WTC11 (cell line): ENCODE results near the gene MRPS22. TPM values are rescaled to one million over a fixed set of nuclear protein-coding genes. Genes with fewer than 3 reads are reported as not detected.

ENCODE experiments used
- ATAC-seq: fragments of 200-7000 bp; cut with Tn5 transposase; 2 replicates; pipeline ENCODE4 v1.10.0; 2021; ENCODE audit warnings: mild to moderate bottlenecking, moderate library complexity
- CTCF ChIA-PET: fragments of 300-600 bp; sonication (Branson Sonifier 250); formaldehyde crosslinking; loops from one replicate; lab custom pipeline; 2021; ENCODE audit warnings: antibody characterized with exemption; lab: Charles Lee
- POLR2A ChIA-PET: fragments of 350-600 bp; sonication (Branson Sonifier 250); formaldehyde crosslinking; loops from one replicate; lab custom pipeline; 2021; ENCODE audit warnings: antibody characterized with exemption; lab: Charles Lee
- DNase-seq: peaks from one replicate; pipeline ENCODE4 v3.0.0; 2021; ENCODE audit warnings: low spot score
- H3K27ac Mint-ChIP-seq: 2 replicates; pipeline ENCODE4 v1.8.0; 2021; ENCODE audit warnings: mixed read lengths
- H3K27me3 Mint-ChIP-seq: 2 replicates; pipeline ENCODE4 v1.8.0; 2021; ENCODE audit warnings: low read depth, mild to moderate bottlenecking, moderate library complexity, mixed read lengths
- H3K36me3 Mint-ChIP-seq: 2 replicates; pipeline ENCODE4 v1.8.0; 2021; ENCODE audit warnings: mixed read lengths
- H3K4me1 Mint-ChIP-seq: 2 replicates; pipeline ENCODE4 v1.8.0; 2022; ENCODE audit warnings: mixed read lengths
- H3K4me3 Mint-ChIP-seq: 2 replicates; pipeline ENCODE4 v1.8.0; 2021; ENCODE audit warnings: mild to moderate bottlenecking, moderate library complexity, mixed read lengths
- H3K9me3 Mint-ChIP-seq: 2 replicates; pipeline ENCODE4 v1.8.0; 2021; ENCODE audit warnings: mixed read lengths
- AFF4 ChIP-seq: sonication (generic); formaldehyde crosslinking; IDR thresholded peaks from 2 replicates; pipeline ENCODE4 v1.8.1; 2023; ENCODE audit warnings: mild to moderate bottlenecking, missing genetic modification reagents, borderline replicate concordance
- ATF2 ChIP-seq: sonication (generic); formaldehyde crosslinking; IDR thresholded peaks from 2 replicates; pipeline ENCODE4 v1.8.1; 2022; ENCODE audit warnings: low read depth, missing genetic modification reagents, borderline replicate concordance
- CREM ChIP-seq: sonication (generic); formaldehyde crosslinking; IDR thresholded peaks from 2 replicates; pipeline ENCODE4 v1.8.1; 2022; ENCODE audit warnings: mild to moderate bottlenecking, missing genetic modification reagents, moderate library complexity
- ESRRA ChIP-seq: sonication (generic); formaldehyde crosslinking; IDR thresholded peaks from 2 replicates; pipeline ENCODE4 v1.8.1; 2022; ENCODE audit warnings: mild to moderate bottlenecking, missing genetic modification reagents, borderline replicate concordance
- FOXJ3 ChIP-seq: sonication (generic); formaldehyde crosslinking; IDR thresholded peaks from 2 replicates; pipeline ENCODE4 v1.9.0; 2021; ENCODE audit warnings: missing genetic modification reagents, mild to moderate bottlenecking, borderline replicate concordance
- GRHL2 ChIP-seq: fragments of 250-450 bp; sonication (Bioruptor Pico); IDR thresholded peaks from 2 replicates; pipeline ENCODE4 v1.8.0; 2022; ENCODE audit warnings: mild to moderate bottlenecking, moderate library complexity; ENCODE audit not compliant: insufficient replicate concordance, severe bottlenecking
- MLX ChIP-seq: sonication (generic); formaldehyde crosslinking; IDR thresholded peaks from 2 replicates; pipeline ENCODE4 v1.8.1; 2023; ENCODE audit warnings: mild to moderate bottlenecking, missing genetic modification reagents, moderate library complexity
- MYBL2 ChIP-seq: sonication (generic); formaldehyde crosslinking; IDR thresholded peaks from 2 replicates; pipeline ENCODE4 v1.8.1; 2023; ENCODE audit warnings: mild to moderate bottlenecking, moderate library complexity, missing genetic modification reagents
- NFATC4 ChIP-seq: fragments of 250-450 bp; sonication (Bioruptor Pico); IDR thresholded peaks from 2 replicates; pipeline ENCODE4 v1.9.0; 2021; ENCODE audit warnings: mild to moderate bottlenecking
- OVOL2 ChIP-seq: fragments of 250-450 bp; sonication (Bioruptor Pico); IDR thresholded peaks from 2 replicates; pipeline ENCODE4 v1.9.0; 2021; ENCODE audit warnings: mild to moderate bottlenecking, borderline replicate concordance
- RELA ChIP-seq: sonication (generic); formaldehyde crosslinking; IDR thresholded peaks from 2 replicates; pipeline ENCODE4 v1.8.1; 2022; ENCODE audit warnings: missing genetic modification reagents, mild to moderate bottlenecking, borderline replicate concordance
- TEAD1 ChIP-seq: sonication (generic); formaldehyde crosslinking; IDR thresholded peaks from 2 replicates; pipeline ENCODE4 v1.8.0; 2022; ENCODE audit warnings: mild to moderate bottlenecking, missing genetic modification reagents
- ZNF121 ChIP-seq: sonication (generic); formaldehyde crosslinking; IDR thresholded peaks from 2 replicates; pipeline ENCODE4 v1.8.0; 2023; ENCODE audit warnings: missing genetic modification reagents
- ZNF232 ChIP-seq: sonication (generic); formaldehyde crosslinking; IDR thresholded peaks from 2 replicates; pipeline ENCODE4 v1.8.0; 2022; ENCODE audit warnings: mild to moderate bottlenecking, missing genetic modification reagents
- ZNF263 ChIP-seq: sonication (generic); formaldehyde crosslinking; IDR thresholded peaks from 2 replicates; pipeline ENCODE4 v1.8.1; 2022; ENCODE audit warnings: low read depth, mild to moderate bottlenecking, moderate library complexity, missing genetic modification reagents
- total RNA-seq: library from RNA; stranded (reverse); gene quantifications from 3 replicates; pipeline ENCODE4 v1.2.3, GENCODE V29; 2021
- TF ChIP-seq, protein P1 (sequence below): sonication (generic); formaldehyde crosslinking; conservative IDR thresholded peaks from 2 replicates; pipeline ENCODE4 v1.8.1; 2022; ENCODE audit warnings: mild to moderate bottlenecking, missing genetic modification reagents
- TF ChIP-seq, protein P2 (sequence below): sonication (generic); formaldehyde crosslinking; IDR thresholded peaks from 2 replicates; pipeline ENCODE4 v1.8.1; 2022; ENCODE audit warnings: mild to moderate bottlenecking, moderate library complexity, missing genetic modification reagents
- TF ChIP-seq, protein P3 (sequence below): sonication (generic); formaldehyde crosslinking; IDR thresholded peaks from 2 replicates; pipeline ENCODE4 v1.8.1; 2022; ENCODE audit warnings: low read depth, mild to moderate bottlenecking, moderate library complexity, missing genetic modification reagents, borderline replicate concordance
- TF ChIP-seq, protein P4 (sequence below): fragments of 250-450 bp; sonication (Bioruptor Pico); IDR thresholded peaks from 2 replicates; pipeline ENCODE4 v1.9.0; 2021; ENCODE audit warnings: moderate library complexity, mild to moderate bottlenecking, inconsistent platforms, borderline replicate concordance

The MRPS22 gene
- total RNA-seq, 1 experiment from 2014 or later: 44.6 TPM

- Mint-ChIP-seq H3K9me3 (no peaks in the 10 kb centered on the region), H3K27me3 (no peaks in the 10 kb centered on the region; the same call in none of the 2 replicates)
- CTCF ChIA-PET: interaction anchor here (0.7 to 5.6 kb wide), 5 partner anchors 8 to 388 kb away, joined by 3 to 36 read pairs (median 3); no protein-coding TSS in a partner anchor
Measured at GRCh38 chr3:139311557-139311956, 32.3 kb upstream of the MRPS22 start.

More at GRCh38 chr3:139311557-139311956, 32.3 kb upstream of the MRPS22 start:
- Mint-ChIP-seq H3K4me1 (peaks cover 10% of the 10 kb centered on the region; the same call in 1 of the 2 replicates), H3K4me3 (no peak overlapping the region), H3K36me3 (no peaks in the 10 kb centered on the region), H3K27ac (no peak overlapping the region)
- TF ChIP-seq, protein P1, sequence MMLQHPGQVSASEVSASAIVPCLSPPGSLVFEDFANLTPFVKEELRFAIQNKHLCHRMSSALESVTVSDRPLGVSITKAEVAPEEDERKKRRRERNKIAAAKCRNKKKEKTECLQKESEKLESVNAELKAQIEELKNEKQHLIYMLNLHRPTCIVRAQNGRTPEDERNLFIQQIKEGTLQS (CRISPR knock-in tag): no peak
- TF ChIP-seq FOXJ3 (no peak), GRHL2 (CRISPR knock-in tag) (no peak), MLX (no peak), NFATC4 (CRISPR knock-in tag) (no peak), ZNF121 (CRISPR knock-in tag) (no peak), ESRRA (CRISPR knock-in tag) (no peak), CREM (CRISPR knock-in tag) (no peak), RELA (no peak), MYBL2 (CRISPR knock-in tag) (no peak), OVOL2 (CRISPR knock-in tag) (no peak), ATF2 (CRISPR knock-in tag) (no peak), ZNF263 (no peak), TEAD1 (CRISPR knock-in tag) (no peak), ZNF232 (CRISPR knock-in tag) (no peak), AFF4 (CRISPR knock-in tag) (no peak)
- TF ChIP-seq, protein P2, sequence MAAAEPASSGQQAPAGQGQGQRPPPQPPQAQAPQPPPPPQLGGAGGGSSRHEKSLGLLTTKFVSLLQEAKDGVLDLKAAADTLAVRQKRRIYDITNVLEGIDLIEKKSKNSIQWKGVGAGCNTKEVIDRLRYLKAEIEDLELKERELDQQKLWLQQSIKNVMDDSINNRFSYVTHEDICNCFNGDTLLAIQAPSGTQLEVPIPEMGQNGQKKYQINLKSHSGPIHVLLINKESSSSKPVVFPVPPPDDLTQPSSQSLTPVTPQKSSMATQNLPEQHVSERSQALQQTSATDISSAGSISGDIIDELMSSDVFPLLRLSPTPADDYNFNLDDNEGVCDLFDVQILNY (CRISPR knock-in tag): no peak
- TF ChIP-seq, protein P3, sequence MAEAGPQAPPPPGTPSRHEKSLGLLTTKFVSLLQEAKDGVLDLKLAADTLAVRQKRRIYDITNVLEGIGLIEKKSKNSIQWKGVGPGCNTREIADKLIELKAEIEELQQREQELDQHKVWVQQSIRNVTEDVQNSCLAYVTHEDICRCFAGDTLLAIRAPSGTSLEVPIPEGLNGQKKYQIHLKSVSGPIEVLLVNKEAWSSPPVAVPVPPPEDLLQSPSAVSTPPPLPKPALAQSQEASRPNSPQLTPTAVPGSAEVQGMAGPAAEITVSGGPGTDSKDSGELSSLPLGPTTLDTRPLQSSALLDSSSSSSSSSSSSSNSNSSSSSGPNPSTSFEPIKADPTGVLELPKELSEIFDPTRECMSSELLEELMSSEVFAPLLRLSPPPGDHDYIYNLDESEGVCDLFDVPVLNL: no peak
- TF ChIP-seq, protein P4, sequence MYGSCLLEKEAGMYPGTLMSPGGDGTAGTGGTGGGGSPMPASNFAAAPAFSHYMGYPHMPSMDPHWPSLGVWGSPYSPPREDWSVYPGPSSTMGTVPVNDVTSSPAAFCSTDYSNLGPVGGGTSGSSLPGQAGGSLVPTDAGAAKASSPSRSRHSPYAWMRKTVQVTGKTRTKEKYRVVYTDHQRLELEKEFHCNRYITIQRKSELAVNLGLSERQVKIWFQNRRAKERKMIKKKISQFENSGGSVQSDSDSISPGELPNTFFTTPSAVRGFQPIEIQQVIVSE: no peak
- POLR2A ChIA-PET: no interaction called here
- ATAC-seq (no peak), DNase-seq (no peak)
